ENCODE data around the gene IL32.
A peak's percentile ranks its signal among the peaks of the same experiment; 100 is the strongest.

IL32 gene

GRCh38 chr16:3088925-3089716 is 23.7 kb downstream of the IL32 start:
- no peak for FAIRE-seq
- DNase-seq (ENCODE audit: insufficient read length, low spot score) = no peak

GRCh38 chr16:3089717-3090592 is 24.5 kb downstream of the IL32 start:
- no peak for FAIRE-seq

DNA sequence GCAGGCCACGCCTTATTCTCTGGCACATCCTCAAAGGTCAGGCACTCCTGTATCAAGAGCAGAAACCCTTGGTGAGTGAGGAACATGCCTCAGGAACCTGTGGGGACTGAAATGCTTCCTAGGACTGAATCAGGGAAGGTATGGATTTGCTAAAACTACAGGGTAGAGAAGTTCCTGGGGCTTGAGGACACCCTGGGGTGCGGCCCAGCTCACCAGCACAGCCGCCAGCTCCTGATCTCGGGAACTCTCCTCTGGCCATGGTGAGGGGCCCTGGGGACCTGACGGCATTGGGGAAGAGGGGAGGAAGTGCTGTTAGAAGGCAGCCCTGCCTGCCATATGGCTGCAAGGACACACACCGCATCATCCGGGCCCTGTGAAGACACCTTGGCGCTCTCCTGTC is 26.1 kb downstream of the IL32 start:
- FAIRE-seq (no peak), DNase-seq (ENCODE audit: insufficient read length, low spot score) (no peak)

More at GRCh38 chr16:3089717-3090592, 24.5 kb downstream of the IL32 start:
- DNase-seq (ENCODE audit: insufficient read length, low spot score) = no peak

- no peak for FAIRE-seq
- no peak for DNase-seq (ENCODE audit: insufficient read length, low spot score)
Measured at GRCh38 chr16:3092501-3092941, 27.1 kb downstream of the IL32 start.

DNA sequence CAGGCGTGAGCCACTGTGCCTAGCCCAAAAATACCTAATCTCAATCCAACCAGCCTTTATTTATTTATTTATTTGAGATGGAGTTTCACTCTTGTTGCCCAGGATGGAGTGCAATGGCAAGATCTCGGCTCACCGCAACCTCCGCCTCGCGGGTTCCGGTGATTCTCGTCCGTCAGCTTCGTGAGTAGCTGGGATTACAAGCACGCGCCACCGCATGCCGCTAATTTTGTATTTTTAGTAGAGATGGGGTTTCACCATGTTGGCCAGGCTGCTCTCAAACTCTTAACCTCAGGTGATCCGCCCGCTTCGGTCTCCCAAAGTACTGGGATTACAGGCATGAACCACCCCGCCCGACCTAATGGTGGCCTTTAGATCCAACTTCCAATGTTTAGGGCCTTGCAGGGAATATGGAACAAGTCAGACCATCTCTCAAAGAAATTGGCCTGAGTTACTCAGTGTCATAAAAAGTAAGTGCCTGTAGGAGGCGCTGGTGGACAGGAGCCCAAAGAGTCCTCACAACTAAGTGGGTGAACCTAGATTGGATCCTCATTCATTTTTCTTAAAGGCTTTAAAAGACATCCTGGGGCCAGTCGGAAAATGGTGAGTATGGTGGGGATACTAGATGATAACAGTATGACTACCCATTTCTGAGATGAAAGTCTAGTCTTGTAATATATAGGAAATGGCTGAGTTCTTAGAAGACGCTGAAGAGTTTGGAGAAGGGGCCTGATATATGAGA is 29.0 kb downstream of the IL32 start:
- FAIRE-seq (no peak), DNase-seq (ENCODE audit: insufficient read length, low spot score) (peak; percentile 65)

DNA sequence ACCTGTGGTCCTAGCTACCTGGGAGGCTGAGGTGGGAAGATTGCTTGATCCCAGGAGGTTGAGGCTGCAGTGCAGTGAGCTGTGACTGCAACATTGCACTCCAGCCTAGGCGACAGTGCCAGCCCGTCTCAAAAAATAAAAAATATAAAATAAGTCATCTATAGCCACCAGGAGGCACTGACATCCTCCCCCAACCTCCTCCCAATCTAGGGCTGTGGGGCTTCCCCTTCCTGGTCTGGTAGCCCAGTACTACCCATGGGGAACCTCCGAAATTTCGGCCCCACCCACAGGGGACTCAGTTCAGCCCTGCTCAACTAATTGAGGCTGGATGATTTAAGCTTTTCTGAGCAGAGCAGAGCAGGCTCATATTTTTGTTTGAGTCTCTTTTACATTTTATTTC is 30.4 kb downstream of the IL32 start:
- FAIRE-seq (peak; percentile 63), DNase-seq (ENCODE audit: insufficient read length, low spot score) (peak; percentile 86)

DNA sequence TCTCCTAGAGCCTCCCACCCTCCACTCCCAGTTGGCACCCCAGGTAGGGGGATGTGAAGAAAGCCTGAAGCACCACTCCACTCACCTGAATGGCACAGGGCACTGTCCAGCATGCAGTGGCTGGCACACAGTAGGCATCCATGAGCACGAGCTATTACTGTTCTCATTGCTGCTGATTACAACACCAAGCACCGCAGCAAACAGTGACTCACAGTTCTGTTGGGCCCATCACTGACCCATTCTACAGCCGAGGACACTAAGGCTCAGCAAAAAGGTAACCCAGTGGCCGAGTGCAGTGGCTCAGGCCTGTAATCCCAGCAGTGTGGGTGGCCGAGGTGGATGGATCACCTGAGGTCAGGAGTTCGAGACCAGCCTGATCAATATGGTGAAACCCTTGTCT is 30.9 kb downstream of the IL32 start:
- FAIRE-seq (no peak), DNase-seq (ENCODE audit: insufficient read length, low spot score) (no peak)

- FAIRE-seq (no peak), DNase-seq (ENCODE audit: insufficient read length, low spot score) (no peak)
Measured at GRCh38 chr16:3097266-3097665, 31.8 kb downstream of the IL32 start.

DNA sequence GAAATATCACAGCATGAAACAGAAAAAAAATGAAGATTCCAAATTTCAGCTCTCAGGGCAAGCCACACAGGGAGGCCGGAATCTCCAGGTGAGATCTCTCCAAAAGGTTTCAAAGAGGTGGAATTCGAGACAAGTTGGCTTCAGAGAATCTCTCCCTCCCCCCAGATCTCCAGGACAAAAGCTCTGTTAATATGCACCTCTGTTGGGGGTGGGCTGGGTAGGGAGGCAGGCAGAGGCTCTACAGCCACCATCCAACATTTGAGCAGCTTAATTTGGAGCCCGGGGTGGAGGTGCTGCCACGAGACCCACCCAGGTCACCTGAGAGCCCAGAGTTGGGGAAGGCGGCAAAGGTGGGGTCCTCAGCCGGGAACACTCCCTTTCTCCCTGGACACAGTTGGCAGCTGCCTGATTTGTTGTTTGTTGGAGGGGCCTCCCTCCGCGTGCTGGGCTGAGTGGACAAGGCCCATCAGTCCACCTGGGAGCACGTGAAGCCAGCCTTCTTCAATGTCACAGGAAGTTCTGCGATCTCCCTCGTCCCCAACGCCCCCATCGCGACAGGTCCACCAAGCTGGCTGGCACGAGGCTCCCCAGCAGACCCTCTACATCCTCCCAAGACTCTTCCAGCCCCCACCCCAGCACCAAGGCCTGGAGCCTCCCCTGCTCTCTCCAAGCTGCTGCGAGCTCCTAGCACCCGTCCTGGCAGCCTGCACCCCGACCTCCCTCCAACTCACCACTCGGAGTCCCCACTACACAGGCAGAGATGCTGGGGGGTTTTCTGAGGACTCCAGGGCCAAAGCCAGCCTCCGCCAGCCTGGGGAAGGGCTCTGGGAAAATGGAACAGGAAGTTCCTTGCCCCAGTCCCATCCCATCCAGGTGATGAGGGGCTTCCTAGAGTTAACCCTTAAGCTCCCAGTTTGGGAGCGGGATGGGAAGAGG is 33.3 kb downstream of the IL32 start, which contains the start of gene ZSCAN10:
TSS of gene ZSCAN10 (minus strand) at position 836 of the 936 bp plus-strand sequence. CDS start 6,357 bp downstream, outside the sequence.
- FAIRE-seq (no peak), DNase-seq (ENCODE audit: insufficient read length, low spot score) (no peak)

DNA sequence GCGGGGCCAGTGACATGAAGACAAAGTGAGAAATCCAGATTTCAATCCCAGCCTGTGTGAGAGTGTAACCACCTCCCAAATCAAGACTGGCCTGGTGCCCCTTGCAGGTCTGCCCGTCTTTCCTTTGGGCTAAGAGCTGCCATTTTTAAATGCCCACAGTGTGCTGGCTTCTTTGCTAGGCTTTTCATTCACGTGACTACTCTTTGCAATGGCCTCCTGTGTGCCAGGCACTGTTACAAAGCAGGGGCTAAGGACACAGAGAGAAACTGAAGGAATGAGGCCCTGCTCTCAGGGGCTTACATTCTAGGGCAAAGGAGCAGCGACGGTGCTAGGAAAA is 33.9 kb downstream of the IL32 start:
- no peak for DNase-seq (ENCODE audit: insufficient read length, low spot score)
- FAIRE-seq = no peak

- FAIRE-seq (peak; percentile 86), DNase-seq (ENCODE audit: insufficient read length, low spot score) (peak; percentile 88)
Measured at GRCh38 chr16:3099732-3100499, 34.5 kb downstream of the IL32 start.

DNA sequence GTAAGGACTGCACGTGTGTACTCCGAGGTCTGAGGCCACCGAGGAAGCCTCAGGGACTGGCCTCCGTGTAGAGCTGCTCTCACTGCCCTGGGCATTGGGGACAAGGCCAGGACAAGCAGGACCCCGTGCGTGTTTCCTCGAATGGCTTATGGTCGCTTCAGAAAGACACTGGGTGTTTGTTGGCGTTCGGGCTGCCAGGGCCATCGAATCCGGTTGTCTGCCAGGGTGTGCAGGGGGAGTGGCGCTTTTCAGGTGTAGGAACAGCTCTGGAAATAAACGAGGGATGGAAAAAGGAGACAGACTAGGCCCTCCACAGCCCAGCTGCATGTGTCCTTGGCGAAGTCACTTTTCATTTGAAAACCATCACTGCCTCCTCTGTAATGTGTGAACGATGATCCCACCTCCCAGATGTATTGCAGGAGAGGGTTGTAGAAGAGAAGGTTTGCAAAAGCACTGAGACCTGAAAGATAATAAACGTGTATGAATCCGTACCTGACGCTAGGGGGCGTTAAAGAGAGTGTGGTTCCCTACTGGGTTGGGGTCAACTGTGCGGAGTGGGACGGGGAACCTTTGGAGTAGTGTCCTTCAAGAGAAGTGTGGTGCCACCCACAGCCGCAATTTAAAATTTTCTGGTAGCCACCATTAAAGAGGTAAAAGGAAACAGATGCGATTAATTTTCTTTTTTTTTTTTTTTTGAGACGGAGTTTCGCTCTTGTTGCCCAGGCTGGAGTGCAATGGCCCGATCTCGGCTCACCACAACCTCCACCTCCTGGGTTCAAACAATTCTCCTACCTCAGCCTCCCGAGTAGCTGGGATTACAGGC is 35.8 kb downstream of the IL32 start:
- peak; percentile 59 for FAIRE-seq
- no peak for DNase-seq (ENCODE audit: insufficient read length, low spot score)

DNA sequence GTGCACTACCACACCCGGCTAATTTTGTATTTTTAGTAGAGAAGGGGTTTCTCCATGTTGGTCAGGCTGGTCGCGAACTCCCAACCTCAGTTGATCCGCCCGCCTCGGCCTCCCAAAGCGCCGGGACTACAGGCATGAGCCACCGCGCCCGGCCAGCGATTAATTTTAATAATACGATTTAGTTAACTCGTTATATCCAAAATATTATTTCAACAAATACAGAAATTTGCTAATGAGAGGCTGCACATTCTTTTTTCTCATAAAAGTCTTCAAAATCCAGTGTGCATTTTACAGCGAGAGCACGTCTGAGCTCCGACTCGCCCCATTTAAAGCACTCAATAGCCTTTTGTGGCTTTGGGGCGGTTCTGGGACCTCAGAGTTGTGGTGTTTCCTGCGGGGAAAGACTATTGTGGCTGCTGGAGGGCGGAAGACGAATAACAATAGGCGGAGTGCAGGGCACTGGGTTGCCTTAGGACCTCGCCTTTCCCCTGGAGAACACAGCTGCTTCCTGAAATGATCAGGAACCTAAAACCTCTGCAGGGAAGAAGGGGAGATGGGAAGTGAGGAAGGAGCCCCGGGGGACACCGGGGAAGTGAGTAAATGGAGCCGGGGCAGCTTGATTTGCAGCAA is 36.5 kb downstream of the IL32 start:
- DNase-seq (ENCODE audit: insufficient read length, low spot score) (no peak), FAIRE-seq (peak; percentile 80)

DNA sequence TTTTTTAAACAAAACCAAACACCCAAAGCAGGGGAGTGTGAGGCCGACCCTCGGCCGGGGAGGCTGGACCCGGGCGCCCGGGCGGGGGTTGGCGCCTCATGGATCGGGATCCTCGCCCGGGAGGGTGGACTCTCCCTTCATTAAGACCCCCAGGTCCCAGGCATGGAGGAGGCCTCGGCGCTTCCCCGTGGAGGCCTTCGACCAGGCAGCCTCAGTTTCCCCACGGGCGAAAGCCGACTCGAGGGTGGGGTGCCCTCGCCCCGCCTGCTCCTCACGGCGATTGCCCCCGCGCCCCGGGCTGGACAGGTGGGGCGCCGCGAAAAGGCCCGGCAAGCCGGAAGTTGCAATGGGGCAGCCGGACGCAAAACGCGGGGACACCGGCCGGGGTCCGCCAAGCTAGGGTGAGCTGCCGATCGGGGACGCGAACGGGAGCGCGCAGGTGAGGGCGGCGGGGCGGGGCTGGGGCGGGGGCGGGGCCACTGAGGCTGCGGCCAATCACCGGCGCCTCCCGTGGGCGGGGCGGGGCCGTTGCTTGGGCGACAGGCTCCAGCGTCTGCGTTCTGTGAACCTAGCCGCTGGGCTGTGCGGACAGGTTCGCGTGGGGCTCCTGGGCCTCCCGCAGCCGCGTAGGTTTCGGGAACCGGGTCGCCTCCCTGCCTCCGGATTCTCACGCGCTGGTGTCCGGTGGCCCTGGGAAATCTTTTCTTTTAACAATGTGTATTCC is 40.9 kb downstream of the IL32 start:
- DNase-seq (ENCODE audit: insufficient read length, low spot score) (peak; percentile 97), FAIRE-seq (peak; percentile 4)

DNA sequence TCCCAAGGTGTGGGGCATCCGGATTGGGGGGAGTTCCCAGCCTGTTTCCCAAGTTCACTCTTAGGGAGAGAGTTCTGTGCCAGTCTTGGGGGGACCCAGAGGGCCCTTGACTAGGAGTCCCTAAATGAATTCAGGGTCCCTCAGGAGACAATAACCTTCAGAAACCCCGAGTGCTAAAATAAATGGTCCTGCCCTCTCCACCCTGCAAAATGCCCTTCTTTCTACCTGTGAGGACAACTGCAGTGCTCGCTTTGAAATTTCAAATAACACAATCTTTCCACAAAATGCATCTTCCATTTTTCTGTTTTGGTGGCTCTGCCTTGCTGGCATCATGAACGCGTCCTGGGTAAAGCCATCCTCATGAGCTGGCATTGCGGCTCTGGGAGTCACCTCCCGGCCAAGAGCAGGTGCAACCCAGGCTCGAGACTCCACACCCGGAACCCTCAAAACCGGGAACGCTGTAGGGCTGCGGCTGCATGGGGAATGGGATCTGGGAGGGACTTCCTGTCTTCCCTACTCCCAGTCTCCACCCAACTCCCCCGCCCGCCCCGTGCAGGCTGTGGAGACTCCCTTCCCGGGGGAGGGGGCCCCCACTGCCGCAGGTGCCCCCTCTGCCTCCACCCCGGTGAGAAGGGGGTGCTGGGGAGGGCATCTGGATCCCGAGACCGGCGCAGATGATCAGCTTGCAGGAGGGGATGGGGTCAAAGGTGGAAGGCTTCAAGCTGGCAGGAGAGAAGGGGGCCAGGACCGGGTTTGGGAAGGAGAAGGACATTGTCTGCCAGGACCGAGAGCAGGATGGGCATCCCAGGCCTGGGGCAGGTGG is 46.8 kb downstream of the IL32 start, which contains the start of gene ZNF205:
TSS of gene ZNF205 (plus strand) at position 529 of the 823 bp plus-strand sequence. CDS start 845 bp downstream, outside the sequence.
- no peak for FAIRE-seq
- no peak for DNase-seq (ENCODE audit: insufficient read length, low spot score)

- FAIRE-seq = no peak
Measured at GRCh38 chr16:3112881-3113574, 47.6 kb downstream of the IL32 start.

More at GRCh38 chr16:3112881-3113574, 47.6 kb downstream of the IL32 start:
- DNase-seq (ENCODE audit: insufficient read length, low spot score) = no peak
